ENCODE measurements around the gene GSTK1. TPM values are rescaled to one million over a fixed set of nuclear protein-coding genes. Genes with fewer than 3 reads are reported as not detected.

GSTK1 gene
- total and polyA plus RNA-seq, 3 experiments from 2014 or later: 147 to 532 (median 151) TPM

DNA sequence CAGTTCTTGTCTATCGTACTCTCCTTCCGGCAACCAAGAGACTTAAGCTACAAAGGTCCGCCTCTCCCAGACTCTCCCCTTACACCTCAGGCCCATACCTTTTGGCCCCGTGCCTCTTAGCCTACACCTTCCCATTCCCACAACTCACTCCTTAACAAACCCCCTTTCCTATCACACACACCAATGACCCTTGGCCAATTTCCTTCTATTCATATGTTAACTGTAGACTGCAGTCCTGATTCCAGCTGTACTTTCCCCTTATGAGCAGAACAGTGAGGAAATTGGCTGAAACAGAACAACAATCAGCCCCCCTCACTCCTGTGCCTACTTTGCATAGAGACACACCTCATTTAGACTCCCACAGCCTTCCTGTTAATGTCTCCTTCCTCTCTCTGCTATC is 20.1 kb downstream of the GSTK1 start:
- no peaks in the 10 kb centered on the region for H3K27me3 Mint-ChIP-seq
- peak overlapping the region in 1 of 7 donors; percentile 4 for H3K4me3 Mint-ChIP-seq
- no peak overlapping the region for H3K4me3 ChIP-seq (ENCODE audit: low read length)
- H3K9me3 ChIP-seq (ENCODE audit: low read length): no peaks in the 10 kb centered on the region
- ChIA-PET CTCF (interaction anchor here (1.4 to 1.7 kb wide), 4 partner anchors 20 to 97 kb away, joined by 3 to 6 read pairs (median 4); partner anchors contain the start of gene GSTK1), POLR2A (no interaction called here)
- H3K27ac ChIP-seq (ENCODE audit: low read depth, low read length): no peak overlapping the region
- H3K4me1 Mint-ChIP-seq: peaks cover 44 to 60% (median 48%) of the 10 kb centered on the region in 3 donors
- H3K36me3 ChIP-seq (ENCODE audit: insufficient read depth, low read length): no peaks in the 10 kb centered on the region
- H3K4me1 ChIP-seq (ENCODE audit: insufficient read depth, low read length): peaks cover 34% of the 10 kb centered on the region
- H3K27ac Mint-ChIP-seq: peak overlapping the region in 2 of 8 donors; percentile 25 to 27
- H3K9me3 Mint-ChIP-seq: no peaks in the 10 kb centered on the region
- H3K27me3 ChIP-seq (ENCODE audit: insufficient read depth, low read length, poor library complexity, severe bottlenecking): no peaks in the 10 kb centered on the region
- H3K36me3 Mint-ChIP-seq: peaks cover 0 to 3% (median 0%) of the 10 kb centered on the region in 3 donors
- no peak for DNase-seq

DNA sequence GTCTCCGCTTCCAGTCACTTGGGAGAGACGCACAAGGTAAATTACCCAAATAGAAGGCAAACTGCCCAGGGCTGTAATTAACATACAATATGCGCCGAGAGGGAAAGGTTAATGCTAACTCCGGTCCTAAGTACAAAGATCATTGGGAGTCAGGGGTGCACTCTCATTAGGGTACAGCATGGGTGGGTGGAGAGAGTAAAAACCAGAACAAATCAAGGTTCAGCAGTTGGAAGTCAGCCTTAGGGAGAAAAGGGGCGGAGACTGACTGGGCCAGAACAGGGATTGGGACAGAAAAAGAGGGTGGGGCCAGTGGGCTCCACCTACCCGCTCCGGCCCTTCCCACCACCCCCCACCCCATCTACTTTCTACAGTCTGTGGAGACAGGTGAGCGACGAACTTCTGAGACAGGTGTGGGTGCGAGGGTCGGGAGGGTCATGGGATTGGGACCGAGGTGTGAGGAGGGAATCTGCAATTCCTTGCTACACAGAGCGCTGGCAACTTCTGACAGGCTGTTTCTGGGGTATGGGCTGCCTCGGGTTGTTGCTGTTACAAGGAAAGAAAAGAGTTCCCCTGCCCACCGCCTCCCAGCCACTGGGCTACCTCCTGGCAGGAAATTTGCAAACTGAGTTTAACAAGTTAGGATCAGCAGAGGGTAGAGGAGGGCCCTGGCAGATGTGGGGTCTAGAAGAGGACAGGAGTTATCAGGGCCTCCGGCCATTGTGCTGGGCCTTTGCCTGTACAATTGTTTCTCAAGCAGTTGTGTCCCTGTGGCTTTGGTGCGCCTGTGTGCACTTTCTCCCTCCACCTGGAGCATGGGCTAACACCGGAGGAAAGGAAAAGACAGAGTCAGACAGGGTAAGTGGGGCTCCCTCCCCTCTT is 21.6 kb downstream of the GSTK1 start, which contains the start of gene TMEM139:
TMEM139 (plus strand) TSS at position 368 of the 879 bp plus-strand sequence. CDS start 1,000 bp downstream, outside the sequence.
- H3K36me3 Mint-ChIP-seq: peaks cover 0 to 15% (median 0%) of the 10 kb centered on the region in 3 donors
- CTCF ChIA-PET: interaction anchor here (1.0 to 3.6 kb wide), 4 partner anchors 44 to 95 kb away, joined by 3 to 24 read pairs (median 5); no protein-coding TSS in a partner anchor
- no peak within 1 kb of the TSS for H3K4me3 ChIP-seq (ENCODE audit: low read length)

DNA sequence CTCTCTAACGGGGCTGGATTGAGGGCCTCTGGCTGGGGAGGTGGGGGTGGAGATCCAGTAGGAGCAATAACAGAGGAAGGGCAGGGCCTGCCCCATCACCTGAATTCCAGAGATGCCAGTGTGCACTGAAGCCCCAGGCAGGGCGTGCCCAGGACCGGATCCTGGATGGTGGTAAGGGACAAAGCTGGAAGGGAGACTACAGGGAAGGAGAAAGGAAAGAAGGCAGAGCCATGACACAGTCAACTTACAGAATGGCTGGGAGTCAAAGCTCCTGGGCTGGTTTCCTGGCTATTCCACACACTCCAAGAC is 22.2 kb downstream of the GSTK1 start:
- ChIA-PET CTCF (interaction anchor here (1.0 to 3.6 kb wide), 2 partner anchors 45 to 95 kb away, joined by 3 to 24 read pairs; no protein-coding TSS in a partner anchor), POLR2A (no interaction called here)

More for the DNA sequence above, 21.6 kb downstream of the GSTK1 start, which contains the start of gene TMEM139:
- Mint-ChIP-seq H3K4me3 (peak within 1 kb of the TSS in 2 of 7 donors; percentile 49 to 82), H3K9me3 (no peaks in the 10 kb centered on the region), H3K4me1 (peaks cover 44 to 59% (median 48%) of the 10 kb centered on the region in 3 donors), H3K27me3 (no peaks in the 10 kb centered on the region), H3K27ac (peak within 1 kb of the TSS in 6 of 8 donors; percentile 17 to 88 (median 35))
- Histone ChIP-seq H3K9me3 (ENCODE audit: low read length) (no peaks in the 10 kb centered on the region), H3K27ac (ENCODE audit: low read depth, low read length) (no peak within 1 kb of the TSS), H3K4me1 (ENCODE audit: insufficient read depth, low read length) (peaks cover 27% of the 10 kb centered on the region), H3K36me3 (ENCODE audit: insufficient read depth, low read length) (no peaks in the 10 kb centered on the region), H3K27me3 (ENCODE audit: insufficient read depth, low read length, poor library complexity, severe bottlenecking) (no peaks in the 10 kb centered on the region)
- DNase-seq: no peak
- POLR2A ChIA-PET: no interaction called here

DNA sequence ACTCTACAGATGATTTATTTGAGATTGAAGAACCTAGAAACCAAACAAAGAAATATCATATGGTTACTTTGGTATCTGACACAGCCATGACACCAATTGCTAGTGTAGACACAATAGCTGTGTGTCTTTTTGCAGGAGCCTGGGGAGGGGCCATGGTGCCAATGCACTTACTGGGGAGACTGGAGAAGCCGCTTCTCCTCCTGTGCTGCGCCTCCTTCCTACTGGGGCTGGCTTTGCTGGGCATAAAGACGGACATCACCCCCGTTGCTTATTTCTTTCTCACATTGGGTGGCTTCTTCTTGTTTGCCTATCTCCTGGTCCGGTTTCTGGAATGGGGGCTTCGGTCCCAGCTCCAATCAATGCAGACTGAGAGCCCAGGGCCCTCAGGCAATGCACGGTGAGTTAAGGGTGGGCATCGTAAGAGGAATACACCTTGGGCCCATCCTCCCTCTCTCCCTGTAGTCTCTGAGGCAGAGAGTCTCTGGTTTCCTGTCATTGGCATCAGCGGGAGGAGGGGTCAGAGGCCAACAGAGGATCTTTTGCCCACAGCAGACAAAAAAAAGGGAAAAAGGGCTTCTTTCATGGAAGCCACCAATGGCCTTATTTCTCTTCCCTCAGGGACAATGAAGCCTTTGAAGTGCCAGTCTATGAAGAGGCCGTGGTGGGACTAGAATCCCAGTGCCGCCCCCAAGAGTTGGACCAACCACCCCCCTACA is 22.7 kb downstream of the GSTK1 start:
- Mint-ChIP-seq H3K4me3 (peak overlapping the region in 1 of 7 donors; percentile 49), H3K36me3 (peaks cover 0 to 22% (median 0%) of the 10 kb centered on the region in 3 donors), H3K9me3 (no peaks in the 10 kb centered on the region), H3K4me1 (peaks cover 44 to 59% (median 49%) of the 10 kb centered on the region in 3 donors), H3K27me3 (no peaks in the 10 kb centered on the region), H3K27ac (peak overlapping the region in 2 of 8 donors; percentile 12 to 85)
- Histone ChIP-seq H3K27ac (ENCODE audit: low read depth, low read length) (no peak overlapping the region), H3K27me3 (ENCODE audit: insufficient read depth, low read length, poor library complexity, severe bottlenecking) (no peaks in the 10 kb centered on the region), H3K36me3 (ENCODE audit: insufficient read depth, low read length) (no peaks in the 10 kb centered on the region), H3K4me1 (ENCODE audit: insufficient read depth, low read length) (peaks cover 29% of the 10 kb centered on the region), H3K4me3 (ENCODE audit: low read length) (no peak overlapping the region), H3K9me3 (ENCODE audit: low read length) (no peaks in the 10 kb centered on the region)
- DNase-seq: no peak
- CTCF ChIA-PET: interaction anchor here (1.0 to 3.6 kb wide), 3 partner anchors 23 to 94 kb away, joined by 3 to 24 read pairs (median 12); partner anchors contain the start of gene GSTK1
- POLR2A ChIA-PET: interaction anchor here (2.6 kb wide), 1 partner anchor 23 kb away, joined by 9 read pairs; the partner anchor contains the start of gene GSTK1

More for the DNA sequence above, 22.2 kb downstream of the GSTK1 start:
- peak overlapping the region in 1 of 8 donors; percentile 50 for H3K27ac Mint-ChIP-seq
- H3K36me3 Mint-ChIP-seq: peaks cover 0 to 19% (median 0%) of the 10 kb centered on the region in 3 donors
- H3K27me3 ChIP-seq (ENCODE audit: insufficient read depth, low read length, poor library complexity, severe bottlenecking): no peaks in the 10 kb centered on the region
- no peak overlapping the region for H3K4me3 ChIP-seq (ENCODE audit: low read length)
- H3K27me3 Mint-ChIP-seq: no peaks in the 10 kb centered on the region
- H3K36me3 ChIP-seq (ENCODE audit: insufficient read depth, low read length): no peaks in the 10 kb centered on the region
- no peaks in the 10 kb centered on the region for H3K9me3 Mint-ChIP-seq
- H3K4me1 ChIP-seq (ENCODE audit: insufficient read depth, low read length): peaks cover 28% of the 10 kb centered on the region
- H3K9me3 ChIP-seq (ENCODE audit: low read length): no peaks in the 10 kb centered on the region
- DNase-seq: no peak
- peak overlapping the region in 2 of 7 donors; percentile 49 to 82 for H3K4me3 Mint-ChIP-seq
- H3K27ac ChIP-seq (ENCODE audit: low read depth, low read length): no peak overlapping the region
- H3K4me1 Mint-ChIP-seq: peaks cover 43 to 59% (median 48%) of the 10 kb centered on the region in 3 donors

DNA sequence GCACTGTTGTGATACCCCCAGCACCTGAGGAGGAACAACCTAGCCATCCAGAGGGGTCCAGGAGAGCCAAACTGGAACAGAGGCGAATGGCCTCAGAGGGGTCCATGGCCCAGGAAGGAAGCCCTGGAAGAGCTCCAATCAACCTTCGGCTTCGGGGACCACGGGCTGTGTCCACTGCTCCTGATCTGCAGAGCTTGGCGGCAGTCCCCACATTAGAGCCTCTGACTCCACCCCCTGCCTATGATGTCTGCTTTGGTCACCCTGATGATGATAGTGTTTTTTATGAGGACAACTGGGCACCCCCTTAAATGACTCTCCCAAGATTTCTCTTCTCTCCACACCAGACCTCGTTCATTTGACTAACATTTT is 23.3 kb downstream of the GSTK1 start:
- POLR2A ChIA-PET: interaction anchor here (0.6 to 2.6 kb wide), 3 partner anchors 22 to 46 kb away, joined by 3 to 9 read pairs (median 9); partner anchors contain the start of gene GSTK1
- H3K4me3 Mint-ChIP-seq: peak overlapping the region in 5 of 7 donors; percentile 20 to 99 (median 92)
- H3K9me3 ChIP-seq (ENCODE audit: low read length): no peaks in the 10 kb centered on the region
- H3K9me3 Mint-ChIP-seq: no peaks in the 10 kb centered on the region
- no peak overlapping the region for H3K27ac ChIP-seq (ENCODE audit: low read depth, low read length)
- CTCF ChIA-PET: interaction anchor here (1.5 to 3.6 kb wide), 3 partner anchors 23 to 46 kb away, joined by 4 to 24 read pairs (median 12); partner anchors contain the start of gene GSTK1
- peaks cover 47 to 63% (median 54%) of the 10 kb centered on the region in 3 donors for H3K4me1 Mint-ChIP-seq
- peak overlapping the region in 2 of 8 donors; percentile 5 to 85 for H3K27ac Mint-ChIP-seq
- peaks cover 29% of the 10 kb centered on the region for H3K4me1 ChIP-seq (ENCODE audit: insufficient read depth, low read length)
- no peak for DNase-seq
- no peak overlapping the region for H3K4me3 ChIP-seq (ENCODE audit: low read length)
- H3K36me3 Mint-ChIP-seq: peaks cover 0 to 27% (median 3%) of the 10 kb centered on the region in 3 donors
- H3K27me3 Mint-ChIP-seq: no peaks in the 10 kb centered on the region
- H3K27me3 ChIP-seq (ENCODE audit: insufficient read depth, low read length, poor library complexity, severe bottlenecking): no peaks in the 10 kb centered on the region
- no peaks in the 10 kb centered on the region for H3K36me3 ChIP-seq (ENCODE audit: insufficient read depth, low read length)

DNA sequence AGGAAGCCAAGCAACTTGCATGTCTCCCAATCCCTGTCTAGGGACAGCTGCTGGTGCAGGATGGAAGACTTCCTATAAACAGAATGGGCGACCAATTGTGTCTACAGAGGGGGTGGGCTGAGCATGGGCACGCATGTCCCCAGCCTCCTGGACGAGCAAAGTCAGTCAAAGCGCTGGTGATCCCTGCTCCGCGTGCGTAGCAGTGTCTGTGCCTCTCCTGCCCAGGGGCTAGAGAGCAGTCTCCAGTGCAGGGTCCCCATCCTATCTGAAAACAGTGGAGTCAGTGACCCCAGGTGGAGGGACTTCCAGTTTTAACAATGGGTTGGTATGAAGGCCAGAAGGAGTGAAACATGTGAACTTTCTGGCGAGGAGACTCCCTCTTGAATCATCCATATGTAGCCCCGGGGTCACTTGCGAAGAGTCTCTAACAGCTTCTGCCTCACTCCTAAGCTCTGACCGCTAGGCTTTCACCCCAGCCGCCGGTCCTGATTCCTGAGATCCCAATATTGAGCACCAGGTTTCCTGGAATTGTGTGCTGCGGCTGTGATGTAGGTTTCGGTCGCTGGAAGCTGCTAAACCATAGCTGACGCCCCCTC is 24.2 kb downstream of the GSTK1 start:
- H3K4me3 ChIP-seq (ENCODE audit: low read length): peak overlapping the region; percentile 45
- peak overlapping the region; percentile 88 to 99 (median 95) for H3K4me3 Mint-ChIP-seq
- DNase-seq: no peak

More for the DNA sequence above, 24.2 kb downstream of the GSTK1 start:
- Mint-ChIP-seq H3K4me1 (peaks cover 50 to 67% (median 61%) of the 10 kb centered on the region in 3 donors), H3K9me3 (no peaks in the 10 kb centered on the region), H3K27me3 (no peaks in the 10 kb centered on the region), H3K36me3 (peaks cover 4 to 35% (median 8%) of the 10 kb centered on the region in 3 donors), H3K27ac (peak overlapping the region; percentile 80 to 94 (median 90))
- ChIA-PET POLR2A (interaction anchor here (0.5 to 2.6 kb wide), 10 partner anchors 8 to 120 kb away, joined by 3 to 9 read pairs (median 6); partner anchors contain the start of gene GSTK1), CTCF (interaction anchor here (0.6 to 3.6 kb wide), 13 partner anchors 8 to 93 kb away, joined by 3 to 24 read pairs (median 4); partner anchors contain the start of gene GSTK1)
- Histone ChIP-seq H3K4me1 (ENCODE audit: insufficient read depth, low read length) (peaks cover 29% of the 10 kb centered on the region), H3K36me3 (ENCODE audit: insufficient read depth, low read length) (peaks cover 4% of the 10 kb centered on the region), H3K9me3 (ENCODE audit: low read length) (no peaks in the 10 kb centered on the region), H3K27ac (ENCODE audit: low read depth, low read length) (peak overlapping the region; percentile 45), H3K27me3 (ENCODE audit: insufficient read depth, low read length, poor library complexity, severe bottlenecking) (no peaks in the 10 kb centered on the region)

Data from CD8-positive, alpha-beta memory T cell (primary cell).